Esophagus muscularis mucosa (tissue), 3 donors: ENCODE results near the gene MAEA.

ENCODE experiments used
- POLR2A ChIP-seq: fragments of 450-650 bp; IDR thresholded peaks from one replicate; pipeline ENCODE4 v1.6.1; 2017; ENCODE audit warnings: antibody characterized with exemption, moderate library complexity, mild to moderate bottlenecking, low read depth
- POLR2AphosphoS5 ChIP-seq, 2 donors: sonication (generic); formaldehyde crosslinking; IDR thresholded peaks; one replicate each; pipeline ENCODE4 v1.6.1; 2017; ENCODE audit warnings: antibody characterized with exemption in 2 of 2
- TF ChIP-seq, protein P1 (sequence below), 3 experiments: fragments of 200-600 bp in 2 of 3; fragments of 450-650 bp in 1 of 3; sonication (generic) in 2 of 3; IDR thresholded peaks; one replicate each; pipeline ENCODE4 v1.5.1; 2017 to 2019; ENCODE audit warnings: antibody characterized with exemption in 3 of 3, mild to moderate bottlenecking in 2 of 3, moderate library complexity in 1 of 3

DNA sequence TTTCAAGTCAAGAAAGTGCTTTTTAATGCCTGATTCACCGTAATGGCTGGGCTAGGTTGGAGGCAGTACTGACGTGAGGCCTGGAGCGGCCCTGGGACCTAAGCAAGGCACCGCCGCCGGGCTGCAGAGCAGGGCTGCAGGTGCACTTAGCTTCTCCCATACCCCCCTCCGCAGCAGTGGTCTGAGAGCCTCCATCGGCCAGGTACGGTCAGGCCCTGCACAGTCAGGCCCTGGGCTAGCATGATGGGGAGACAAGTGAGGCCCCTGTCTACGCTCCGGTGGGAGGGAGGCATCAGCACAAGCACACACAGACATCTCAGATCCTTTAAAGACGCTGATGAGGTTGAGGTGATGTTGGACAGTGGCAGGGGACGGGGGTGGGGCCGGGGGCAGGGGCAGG lies 4.7 kb downstream of the MAEA start:
- no peak for TF ChIP-seq POLR2A
- TF ChIP-seq, protein P1, sequence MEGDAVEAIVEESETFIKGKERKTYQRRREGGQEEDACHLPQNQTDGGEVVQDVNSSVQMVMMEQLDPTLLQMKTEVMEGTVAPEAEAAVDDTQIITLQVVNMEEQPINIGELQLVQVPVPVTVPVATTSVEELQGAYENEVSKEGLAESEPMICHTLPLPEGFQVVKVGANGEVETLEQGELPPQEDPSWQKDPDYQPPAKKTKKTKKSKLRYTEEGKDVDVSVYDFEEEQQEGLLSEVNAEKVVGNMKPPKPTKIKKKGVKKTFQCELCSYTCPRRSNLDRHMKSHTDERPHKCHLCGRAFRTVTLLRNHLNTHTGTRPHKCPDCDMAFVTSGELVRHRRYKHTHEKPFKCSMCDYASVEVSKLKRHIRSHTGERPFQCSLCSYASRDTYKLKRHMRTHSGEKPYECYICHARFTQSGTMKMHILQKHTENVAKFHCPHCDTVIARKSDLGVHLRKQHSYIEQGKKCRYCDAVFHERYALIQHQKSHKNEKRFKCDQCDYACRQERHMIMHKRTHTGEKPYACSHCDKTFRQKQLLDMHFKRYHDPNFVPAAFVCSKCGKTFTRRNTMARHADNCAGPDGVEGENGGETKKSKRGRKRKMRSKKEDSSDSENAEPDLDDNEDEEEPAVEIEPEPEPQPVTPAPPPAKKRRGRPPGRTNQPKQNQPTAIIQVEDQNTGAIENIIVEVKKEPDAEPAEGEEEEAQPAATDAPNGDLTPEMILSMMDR (IDR thresholded peaks at IDR 0.05): no peak
- no peak for TF ChIP-seq POLR2AphosphoS5 (IDR thresholded peaks at IDR 0.05)
